MM.1S (cell line): Measurements from ENCODE around the gene SPINK14.

Experiments
- DNase-seq: peaks from one replicate; pipeline ENCODE4 v3.0.0-alpha.2; 2015
- H2AFZ ChIP-seq: fragments of 300-600 bp; sonication (generic); 2 replicates; pipeline ENCODE4 v1.6.0; 2016; ENCODE audit warnings: antibody characterized with exemption, low read length
- H3F3A ChIP-seq: fragments of 300-600 bp; sonication (generic); 2 replicates; pipeline ENCODE4 v1.6.1; 2016; ENCODE audit warnings: mild to moderate bottlenecking, antibody characterized with exemption, low read length, moderate library complexity, mixed read lengths; ENCODE audit not compliant: insufficient read depth
- H3K27ac ChIP-seq: fragments of 300-600 bp; sonication (generic); 2 replicates; pipeline ENCODE4 v1.5.1; 2016; ENCODE audit warnings: mild to moderate bottlenecking, low read length
- H3K27me3 ChIP-seq: fragments of 300-600 bp; sonication (generic); replicated peaks from 2 replicates; pipeline ENCODE4 v1.6.0; 2016; ENCODE audit warnings: low read length; ENCODE audit not compliant: insufficient read depth
- H3K36me3 ChIP-seq: fragments of 300-600 bp; sonication (generic); replicated peaks from 2 replicates; pipeline ENCODE4 v1.6.1; 2016; ENCODE audit warnings: mild to moderate bottlenecking, low read length, mixed read lengths; ENCODE audit not compliant: insufficient read depth
- H3K4me1 ChIP-seq: fragments of 300-600 bp; sonication (generic); 2 replicates; pipeline ENCODE4 v1.6.1; 2016; ENCODE audit warnings: low read length, mixed read lengths
- H3K4me2 ChIP-seq: fragments of 300-600 bp; sonication (generic); 2 replicates; pipeline ENCODE4 v1.6.0; 2016; ENCODE audit warnings: low read depth, low read length
- H3K4me3 ChIP-seq: fragments of 300-600 bp; sonication (generic); 2 replicates; pipeline ENCODE4 v1.5.1; 2016; ENCODE audit warnings: low read length, mixed read lengths
- H3K79me2 ChIP-seq: fragments of 300-600 bp; sonication (generic); 2 replicates; pipeline ENCODE4 v1.6.1; 2016; ENCODE audit warnings: mixed run types, low read length, mixed read lengths
- H3K9ac ChIP-seq: fragments of 300-600 bp; sonication (generic); 2 replicates; pipeline ENCODE4 v1.6.1; 2016; ENCODE audit warnings: low read length, mixed read lengths
- H3K9me2 ChIP-seq: fragments of 300-600 bp; sonication (generic); replicated peaks from 2 replicates; pipeline ENCODE4 v1.6.1; 2016; ENCODE audit warnings: mild to moderate bottlenecking, low read length, mixed read lengths; ENCODE audit not compliant: insufficient read depth
- H3K9me3 ChIP-seq: fragments of 300-600 bp; sonication (generic); replicated peaks from 2 replicates; pipeline ENCODE4 v1.6.1; 2016; ENCODE audit warnings: mild to moderate bottlenecking, low read length, mixed read lengths; ENCODE audit not compliant: insufficient read depth
- H4K20me1 ChIP-seq: fragments of 300-600 bp; sonication (generic); 2 replicates; pipeline ENCODE4 v1.6.1; 2016; ENCODE audit warnings: mild to moderate bottlenecking, low read length, moderate library complexity, mixed read lengths; ENCODE audit not compliant: insufficient read depth
- CTCF ChIP-seq: fragments of 300-600 bp; sonication (generic); IDR thresholded peaks from 2 replicates; pipeline ENCODE4 v1.5.1; 2016; ENCODE audit warnings: antibody characterized with exemption, low read length, mixed read lengths
- EZH2 ChIP-seq: fragments of 300-600 bp; sonication (generic); optimal IDR thresholded peaks from 2 replicates; pipeline ENCODE3; 2017; ENCODE audit warnings: low read depth, mild to moderate bottlenecking, antibody characterized with exemption, low read length, mixed read lengths
- EZH2phosphoT487 ChIP-seq: fragments of 300-600 bp; sonication (generic); IDR thresholded peaks from 2 replicates; pipeline ENCODE4 v1.6.1; 2018; ENCODE audit warnings: antibody characterized with exemption, low read length

Gene SPINK14

GRCh38 chr5:148172377-148172776, 4.0 kb downstream of the SPINK14 start:
- H3K9ac ChIP-seq = no peak overlapping the region
- H3K4me2 ChIP-seq = no peak overlapping the region
- H3K4me1 ChIP-seq = no peaks in the 10 kb centered on the region
- TF ChIP-seq CTCF = no peak
- no peak for TF ChIP-seq EZH2phosphoT487
- TF ChIP-seq EZH2 = no peak
- no peaks in the 10 kb centered on the region for H3K9me3 ChIP-seq
- no peaks in the 10 kb centered on the region for H3K9me2 ChIP-seq
- no peaks in the 10 kb centered on the region for H3K27me3 ChIP-seq
- no peak for DNase-seq
- H3K4me3 ChIP-seq = no peak overlapping the region
- H3K79me2 ChIP-seq = no peaks in the 10 kb centered on the region
- H3K27ac ChIP-seq = no peak overlapping the region
- H3K36me3 ChIP-seq = no peaks in the 10 kb centered on the region
- no peak overlapping the region for H2AFZ ChIP-seq
- H4K20me1 ChIP-seq = no peaks in the 10 kb centered on the region
- H3F3A ChIP-seq = no peaks in the 10 kb centered on the region

GRCh38 chr5:148176480-148176879, 8.1 kb downstream of the SPINK14 start:
- TF ChIP-seq CTCF = no peak
- TF ChIP-seq EZH2phosphoT487 = no peak
- TF ChIP-seq EZH2 = no peak
- no peak for DNase-seq

GRCh38 chr5:148177207-148177606, 8.9 kb downstream of the SPINK14 start:
- Histone ChIP-seq H2AFZ (no peak overlapping the region), H3K4me2 (no peak overlapping the region), H3K27me3 (no peaks in the 10 kb centered on the region), H4K20me1 (no peaks in the 10 kb centered on the region), H3K4me1 (no peaks in the 10 kb centered on the region), H3K79me2 (no peaks in the 10 kb centered on the region), H3F3A (no peaks in the 10 kb centered on the region), H3K9me2 (no peaks in the 10 kb centered on the region), H3K4me3 (no peak overlapping the region), H3K36me3 (no peaks in the 10 kb centered on the region), H3K9ac (no peak overlapping the region), H3K27ac (no peak overlapping the region), H3K9me3 (no peaks in the 10 kb centered on the region)
- TF ChIP-seq CTCF = no peak
- no peak for TF ChIP-seq EZH2phosphoT487
- TF ChIP-seq EZH2 = no peak
- DNase-seq = no peak

More at GRCh38 chr5:148176480-148176879, 8.1 kb downstream of the SPINK14 start:
- H3K9me3 ChIP-seq = no peaks in the 10 kb centered on the region
- H3K27ac ChIP-seq = no peak overlapping the region
- H4K20me1 ChIP-seq = no peaks in the 10 kb centered on the region
- no peak overlapping the region for H2AFZ ChIP-seq
- H3K9me2 ChIP-seq = no peaks in the 10 kb centered on the region
- no peaks in the 10 kb centered on the region for H3K36me3 ChIP-seq
- H3K4me1 ChIP-seq = no peaks in the 10 kb centered on the region
- no peaks in the 10 kb centered on the region for H3F3A ChIP-seq
- H3K4me3 ChIP-seq = no peak overlapping the region
- no peak overlapping the region for H3K4me2 ChIP-seq
- H3K27me3 ChIP-seq = no peaks in the 10 kb centered on the region
- no peaks in the 10 kb centered on the region for H3K79me2 ChIP-seq
- no peak overlapping the region for H3K9ac ChIP-seq
